ENCODE measurements around the gene C1GALT1. TPM values are rescaled to one million over a fixed set of nuclear protein-coding genes. Genes with fewer than 3 reads are reported as not detected.

C1GALT1 gene
- total RNA-seq, 1 donor from 2014 or later = 33.9 TPM

- no peak for DNase-seq
- Histone ChIP-seq H3K4me3 (no peak overlapping the region), H3K27me3 (no peaks in the 10 kb centered on the region), H3K36me3 (no peaks in the 10 kb centered on the region), H3K27ac (no peak overlapping the region), H3K4me1 (no peaks in the 10 kb centered on the region), H3K9me3 (no peaks in the 10 kb centered on the region)
- TF ChIP-seq CTCF (IDR thresholded peaks at IDR 0.05) = no peak
- intact Hi-C loops (cut with DNase I) = no loop called here
- no peak for ATAC-seq
These were observed 83.0 kb downstream of the C1GALT1 start for GRCh38 chr7:7265081-7266075.

- ATAC-seq (no peak), DNase-seq (no peak)
- no peak for TF ChIP-seq CTCF (IDR thresholded peaks at IDR 0.05)
- Histone ChIP-seq H3K9me3 (no peaks in the 10 kb centered on the region), H3K27ac (no peak overlapping the region), H3K4me1 (no peaks in the 10 kb centered on the region), H3K4me3 (no peak overlapping the region), H3K27me3 (no peaks in the 10 kb centered on the region), H3K36me3 (no peaks in the 10 kb centered on the region)
- intact Hi-C loops (cut with DNase I) = no loop called here
These were observed 84.0 kb downstream of the C1GALT1 start for GRCh38 chr7:7266257-7266881.

GRCh38 chr7:7271094-7271874 is 88.9 kb downstream of the C1GALT1 start:
- Histone ChIP-seq H3K4me1 (no peaks in the 10 kb centered on the region), H3K36me3 (no peaks in the 10 kb centered on the region), H3K4me3 (no peak overlapping the region), H3K27me3 (no peaks in the 10 kb centered on the region), H3K9me3 (no peaks in the 10 kb centered on the region), H3K27ac (no peak overlapping the region)
- no peak for TF ChIP-seq CTCF (IDR thresholded peaks at IDR 0.05)
- ATAC-seq (no peak), DNase-seq (no peak)
- intact Hi-C loops (cut with DNase I) = no loop called here

GRCh38 chr7:7272294-7272693 is 90.0 kb downstream of the C1GALT1 start:
- TF ChIP-seq CTCF (IDR thresholded peaks at IDR 0.05) = no peak
- no peak overlapping the region for H3K4me3 ChIP-seq
- intact Hi-C loops (cut with DNase I) = no loop called here
- H3K4me1 ChIP-seq = no peaks in the 10 kb centered on the region
- no peaks in the 10 kb centered on the region for H3K36me3 ChIP-seq
- no peaks in the 10 kb centered on the region for H3K9me3 ChIP-seq
- no peaks in the 10 kb centered on the region for H3K27me3 ChIP-seq
- DNase-seq = no peak
- no peak overlapping the region for H3K27ac ChIP-seq
- ATAC-seq = no peak

- Histone ChIP-seq H3K27ac (no peak overlapping the region), H3K36me3 (no peaks in the 10 kb centered on the region), H3K4me1 (no peaks in the 10 kb centered on the region), H3K27me3 (no peaks in the 10 kb centered on the region), H3K4me3 (no peak overlapping the region), H3K9me3 (no peaks in the 10 kb centered on the region)
- intact Hi-C loops (cut with DNase I) = no loop called here
- TF ChIP-seq CTCF (IDR thresholded peaks at IDR 0.05) = no peak
- ATAC-seq = no peak
- no peak for DNase-seq
These were observed 92.4 kb downstream of the C1GALT1 start for GRCh38 chr7:7274782-7275181.
